ENCODE data around the gene HLA-B. TPM values are rescaled to one million over a fixed set of nuclear protein-coding genes. Genes with fewer than 3 reads are reported as not detected.

HLA-B gene
- total and polyA plus RNA-seq, 4 donors, result 668 to 3,772 (median 1,436) TPM

GRCh38 chr6:31328355-31328960 lies 28.5 kb downstream of the HLA-B start:
- Histone ChIP-seq H3K27me3 (ENCODE audit: control insufficient read depth in 3 of 3, insufficient read depth in 3 of 3, low read length in 2 of 3) (no peaks in the 10 kb centered on the region), H3K4me1 (ENCODE audit: control insufficient read depth in 5 of 5, insufficient read depth in 5 of 5, low read length in 5 of 5) (no peaks in the 10 kb centered on the region), H3K4me3 (no peak overlapping the region), H3K27ac (ENCODE audit: low read depth in 1 of 2, low read length in 1 of 2) (no peak overlapping the region), H3K36me3 (ENCODE audit: control insufficient read depth in 4 of 4, insufficient read depth in 4 of 4, low read length in 4 of 4) (no peaks in the 10 kb centered on the region), H3K9ac (ENCODE audit: insufficient read depth in 1 of 2, low read length in 2 of 2) (no peak overlapping the region), H3K9me3 (ENCODE audit: control insufficient read depth in 4 of 4, insufficient read depth in 3 of 4, low read length in 3 of 4) (no peaks in the 10 kb centered on the region)
- no peak for TF ChIP-seq CTCF (IDR thresholded peaks at IDR 0.05; ENCODE audit: control extremely low read depth, extremely low read depth)
- WGBS, 2 donors, result 63 to 78% methylated on average over 7 of the region's 7 CpGs
- no peak for ATAC-seq (ENCODE audit: insufficient read depth, low FRiP score)
- DNase-seq, result no peak

- no peak overlapping the region for H3K4me3 ChIP-seq
- no peak overlapping the region for H3K27ac ChIP-seq (ENCODE audit: low read depth in 1 of 2, low read length in 1 of 2)
- H3K9ac ChIP-seq (ENCODE audit: insufficient read depth in 1 of 2, low read length in 2 of 2), result no peak overlapping the region
- no peaks in the 10 kb centered on the region for H3K9me3 ChIP-seq (ENCODE audit: control insufficient read depth in 4 of 4, insufficient read depth in 3 of 4, low read length in 3 of 4)
- no peaks in the 10 kb centered on the region for H3K36me3 ChIP-seq (ENCODE audit: control insufficient read depth in 4 of 4, insufficient read depth in 4 of 4, low read length in 4 of 4)
- DNase-seq, result no peak
- peaks cover 0 to 8% (median 0%) of the 10 kb centered on the region in 3 donors for H3K27me3 ChIP-seq (ENCODE audit: control insufficient read depth in 3 of 3, insufficient read depth in 3 of 3, low read length in 2 of 3)
- no peak for ATAC-seq (ENCODE audit: insufficient read depth, low FRiP score)
- no peaks in the 10 kb centered on the region for H3K4me1 ChIP-seq (ENCODE audit: control insufficient read depth in 5 of 5, insufficient read depth in 5 of 5, low read length in 5 of 5)
- TF ChIP-seq CTCF (IDR thresholded peaks at IDR 0.05; ENCODE audit: control extremely low read depth, extremely low read depth), result no peak
Observed at GRCh38 chr6:31321820-31322219, 35.2 kb downstream of the HLA-B start.

- Histone ChIP-seq H3K9me3 (ENCODE audit: control insufficient read depth in 4 of 4, insufficient read depth in 3 of 4, low read length in 3 of 4) (no peaks in the 10 kb centered on the region), H3K4me3 (no peak overlapping the region), H3K4me1 (ENCODE audit: control insufficient read depth in 5 of 5, insufficient read depth in 5 of 5, low read length in 5 of 5) (no peaks in the 10 kb centered on the region), H3K36me3 (ENCODE audit: control insufficient read depth in 4 of 4, insufficient read depth in 4 of 4, low read length in 4 of 4) (no peaks in the 10 kb centered on the region), H3K27ac (ENCODE audit: low read depth in 1 of 2, low read length in 1 of 2) (no peak overlapping the region), H3K9ac (ENCODE audit: insufficient read depth in 1 of 2, low read length in 2 of 2) (no peak overlapping the region), H3K27me3 (ENCODE audit: control insufficient read depth in 3 of 3, insufficient read depth in 3 of 3, low read length in 2 of 3) (peaks cover 0 to 9% (median under 1%) of the 10 kb centered on the region in 3 donors)
- WGBS, 2 donors, result 40 to 43% methylated on average over 1 of the region's 1 CpG
- DNase-seq (no peak), ATAC-seq (ENCODE audit: insufficient read depth, low FRiP score) (no peak)
- TF ChIP-seq CTCF (IDR thresholded peaks at IDR 0.05; ENCODE audit: control extremely low read depth, extremely low read depth), result no peak
Observed at GRCh38 chr6:31321005-31321707, 35.8 kb downstream of the HLA-B start.
